ENCODE measurements around the gene COL9A1.

DNA sequence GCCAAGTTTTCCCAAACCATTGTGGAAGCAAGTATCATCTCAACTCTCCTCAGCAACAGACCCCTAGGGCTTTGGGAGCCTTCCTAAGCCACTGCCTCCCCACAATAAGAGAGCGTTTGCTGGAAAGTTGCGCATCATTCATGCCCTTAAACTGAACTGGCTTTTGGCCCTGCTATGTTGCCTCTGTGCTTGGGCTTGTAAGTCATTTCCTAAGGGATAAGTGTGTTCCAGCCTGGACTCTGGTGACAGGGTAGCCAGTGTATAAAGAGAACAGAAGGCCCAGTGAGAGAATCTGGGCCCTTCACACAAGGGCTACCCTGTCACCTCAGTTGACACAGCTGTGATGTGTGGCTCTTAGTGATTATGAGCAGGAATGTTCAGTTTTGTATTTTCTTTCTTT, 77.8 kb downstream of the COL9A1 start:
- TF ChIP-seq, protein P1, sequence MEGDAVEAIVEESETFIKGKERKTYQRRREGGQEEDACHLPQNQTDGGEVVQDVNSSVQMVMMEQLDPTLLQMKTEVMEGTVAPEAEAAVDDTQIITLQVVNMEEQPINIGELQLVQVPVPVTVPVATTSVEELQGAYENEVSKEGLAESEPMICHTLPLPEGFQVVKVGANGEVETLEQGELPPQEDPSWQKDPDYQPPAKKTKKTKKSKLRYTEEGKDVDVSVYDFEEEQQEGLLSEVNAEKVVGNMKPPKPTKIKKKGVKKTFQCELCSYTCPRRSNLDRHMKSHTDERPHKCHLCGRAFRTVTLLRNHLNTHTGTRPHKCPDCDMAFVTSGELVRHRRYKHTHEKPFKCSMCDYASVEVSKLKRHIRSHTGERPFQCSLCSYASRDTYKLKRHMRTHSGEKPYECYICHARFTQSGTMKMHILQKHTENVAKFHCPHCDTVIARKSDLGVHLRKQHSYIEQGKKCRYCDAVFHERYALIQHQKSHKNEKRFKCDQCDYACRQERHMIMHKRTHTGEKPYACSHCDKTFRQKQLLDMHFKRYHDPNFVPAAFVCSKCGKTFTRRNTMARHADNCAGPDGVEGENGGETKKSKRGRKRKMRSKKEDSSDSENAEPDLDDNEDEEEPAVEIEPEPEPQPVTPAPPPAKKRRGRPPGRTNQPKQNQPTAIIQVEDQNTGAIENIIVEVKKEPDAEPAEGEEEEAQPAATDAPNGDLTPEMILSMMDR (IDR thresholded peaks at IDR 0.05) = no peak
- no peak for TF ChIP-seq POLR2A (IDR thresholded peaks at IDR 0.05)
